HG02981 (cell line): ENCODE results near the gene HS3ST2.
"Not testable (repeated sequence)": the region's sequence is repeated elsewhere in the genome, so short reads cannot be mapped to it uniquely, and the experiment has no call there.

ENCODE experiments used
- ATAC-seq: cut with Tn5 transposase; IDR thresholded peaks from one replicate; pipeline ENCODE4 v1.9.1; 2021; ENCODE audit warnings: mild to moderate bottlenecking, moderate library complexity; ENCODE audit not compliant: unreplicated experiment

Gene HS3ST2

GRCh38 chr16:22874394-22874793, 60.4 kb downstream of the HS3ST2 start:
- ATAC-seq = no peak

DNA sequence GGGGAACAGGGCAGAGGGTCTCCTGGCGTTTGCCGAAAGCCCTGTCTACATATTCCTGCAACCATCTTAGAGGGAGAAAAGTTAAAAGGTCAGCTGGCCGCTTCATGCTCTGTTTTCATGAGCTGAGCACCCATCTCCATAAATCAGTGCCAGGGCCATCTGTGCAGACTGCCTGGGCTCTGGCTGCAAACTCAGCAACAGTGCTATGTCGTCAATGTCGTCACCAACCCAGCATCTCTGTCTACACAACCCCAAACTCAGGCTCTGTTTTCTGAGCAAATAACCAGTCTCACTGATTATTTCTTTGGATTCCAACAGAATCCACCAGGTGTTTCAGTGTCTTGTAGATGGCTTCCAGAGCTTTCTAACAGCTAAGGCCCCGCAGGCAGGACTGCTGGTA, 65.0 kb downstream of the HS3ST2 start:
- ATAC-seq = no peak

DNA sequence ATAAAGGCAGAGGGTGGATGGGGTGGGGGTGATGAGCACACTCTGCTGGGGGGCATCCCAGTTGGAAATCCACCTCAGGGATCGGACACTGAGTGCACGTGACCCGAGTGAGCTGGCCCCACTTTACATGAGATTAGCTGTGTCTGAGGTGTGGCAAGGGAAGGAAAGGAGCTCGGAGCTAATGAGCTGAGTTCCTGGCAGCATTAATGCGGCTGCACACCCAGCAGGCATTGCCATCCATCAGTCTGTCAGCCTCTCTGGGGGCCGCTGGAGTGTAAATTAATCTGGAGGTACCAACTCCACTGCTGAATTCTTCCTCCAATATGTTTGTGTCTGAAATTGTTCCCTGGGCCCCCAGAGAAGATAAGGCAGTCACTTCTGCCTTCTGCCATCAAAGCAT, 65.5 kb downstream of the HS3ST2 start:
- no peak for ATAC-seq

GRCh38 chr16:22882981-22883380, 69.0 kb downstream of the HS3ST2 start:
- no peak for ATAC-seq

DNA sequence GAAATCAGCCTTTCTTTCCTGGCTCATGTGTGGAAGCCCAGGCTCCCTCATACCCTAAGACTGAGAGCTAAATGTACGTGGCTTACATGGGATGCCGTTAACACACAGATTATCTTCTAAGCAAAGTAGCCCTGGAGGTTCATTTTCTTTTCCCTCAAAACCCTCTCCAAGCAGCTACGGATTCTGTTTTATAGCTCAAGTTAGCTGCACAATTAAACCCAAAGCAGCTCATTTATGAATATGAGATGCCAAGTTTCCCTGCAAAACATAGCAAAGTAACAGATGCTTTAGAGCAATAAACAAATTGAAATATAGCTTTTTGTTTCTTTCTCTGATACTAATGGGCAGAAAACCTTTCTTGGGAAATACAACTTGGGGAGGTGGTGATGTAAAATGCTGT, 72.0 kb downstream of the HS3ST2 start:
- no peak for ATAC-seq

DNA sequence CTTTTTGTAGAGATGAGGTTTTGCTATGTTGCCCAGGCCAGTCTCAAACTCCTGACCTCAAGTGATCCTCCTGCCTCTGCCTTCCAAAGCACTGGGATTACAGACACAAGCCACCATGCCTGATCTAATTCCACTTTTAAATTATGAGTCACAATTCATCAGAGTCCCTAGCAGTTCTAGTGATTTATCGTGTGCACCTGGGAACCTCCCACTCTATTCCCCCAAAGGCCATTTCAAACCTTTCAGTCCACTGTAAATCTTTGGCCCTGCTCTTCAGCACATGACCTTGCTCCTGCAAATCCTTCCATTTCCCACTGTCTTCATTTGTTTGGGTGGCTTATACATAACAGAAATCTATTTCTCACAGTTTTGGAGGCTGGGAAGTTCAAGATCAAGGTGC, 73.0 kb downstream of the HS3ST2 start:
- no peak for ATAC-seq

GRCh38 chr16:22887445-22887844, 73.5 kb downstream of the HS3ST2 start:
- no peak for ATAC-seq

GRCh38 chr16:22888791-22889190, 74.8 kb downstream of the HS3ST2 start:
- no peak for ATAC-seq

DNA sequence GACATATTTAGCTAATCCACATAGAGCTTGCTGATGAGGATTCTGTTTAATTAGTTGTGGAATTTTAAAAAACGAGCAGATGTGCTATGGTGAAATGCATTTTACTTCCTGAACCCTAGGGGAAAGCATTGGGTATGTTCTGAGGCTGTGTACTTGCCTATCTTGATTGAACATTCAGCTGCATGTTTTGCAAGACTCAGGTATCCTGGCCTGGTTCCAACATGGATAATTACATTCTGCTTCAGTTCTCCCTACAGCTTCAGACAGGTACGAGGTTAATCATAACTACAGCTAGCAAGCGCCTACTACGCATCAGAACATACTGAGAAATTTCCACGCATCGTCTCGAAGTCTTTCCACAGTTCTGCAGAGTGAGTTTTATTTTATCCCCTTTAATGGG, 77.0 kb downstream of the HS3ST2 start:
- ATAC-seq = no peak

DNA sequence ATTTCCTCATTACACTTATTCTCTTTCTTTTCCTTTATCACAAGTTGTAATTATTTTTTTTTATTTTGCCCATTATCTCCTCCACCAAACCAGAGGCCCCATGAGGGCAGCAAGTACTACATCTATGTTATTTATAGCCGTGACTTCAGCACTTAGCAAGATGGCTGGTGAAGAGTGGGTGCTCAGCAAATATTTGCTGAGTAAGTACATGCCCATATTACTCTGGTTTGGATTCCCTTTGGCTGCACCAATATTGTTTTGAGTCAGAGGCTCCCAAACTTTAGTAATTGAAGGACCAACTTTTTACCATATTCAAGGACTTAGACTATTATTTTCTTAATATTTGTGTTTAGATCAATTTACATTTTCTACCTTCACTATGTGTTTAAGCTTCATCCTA, 83.2 kb downstream of the HS3ST2 start:
- no peak for ATAC-seq

- no peak for ATAC-seq
These were observed 84.2 kb downstream of the HS3ST2 start for GRCh38 chr16:22898131-22898530.

- ATAC-seq = no peak
These were observed 84.9 kb downstream of the HS3ST2 start for GRCh38 chr16:22898874-22899348.

GRCh38 chr16:22899567-22899966, 85.6 kb downstream of the HS3ST2 start:
- not testable (repeated sequence) for ATAC-seq

- ATAC-seq = no peak
These were observed 86.9 kb downstream of the HS3ST2 start for GRCh38 chr16:22900863-22901262.

GRCh38 chr16:22901563-22901962, 87.6 kb downstream of the HS3ST2 start:
- no peak for ATAC-seq

DNA sequence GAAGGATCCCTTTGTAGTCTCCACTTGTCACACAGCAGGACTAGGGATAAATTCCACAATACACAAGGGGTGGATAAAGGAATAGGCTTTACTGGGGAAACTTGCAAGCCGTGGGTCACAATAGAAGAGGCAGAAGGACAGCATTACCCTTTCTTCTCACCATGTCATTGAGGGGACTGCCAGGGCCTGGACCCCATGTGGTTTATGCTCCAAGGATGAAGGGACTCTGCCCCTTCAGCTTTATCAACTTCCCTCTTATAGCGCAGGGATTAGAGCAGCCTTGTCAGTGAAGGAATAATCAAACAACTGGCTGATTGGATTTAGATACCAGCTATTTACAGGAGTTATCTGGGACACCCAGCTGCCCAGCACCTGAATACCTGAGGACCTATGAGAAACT, 89.8 kb downstream of the HS3ST2 start:
- ATAC-seq = no peak

GRCh38 chr16:22912654-22913053, 98.7 kb downstream of the HS3ST2 start:
- no peak for ATAC-seq

DNA sequence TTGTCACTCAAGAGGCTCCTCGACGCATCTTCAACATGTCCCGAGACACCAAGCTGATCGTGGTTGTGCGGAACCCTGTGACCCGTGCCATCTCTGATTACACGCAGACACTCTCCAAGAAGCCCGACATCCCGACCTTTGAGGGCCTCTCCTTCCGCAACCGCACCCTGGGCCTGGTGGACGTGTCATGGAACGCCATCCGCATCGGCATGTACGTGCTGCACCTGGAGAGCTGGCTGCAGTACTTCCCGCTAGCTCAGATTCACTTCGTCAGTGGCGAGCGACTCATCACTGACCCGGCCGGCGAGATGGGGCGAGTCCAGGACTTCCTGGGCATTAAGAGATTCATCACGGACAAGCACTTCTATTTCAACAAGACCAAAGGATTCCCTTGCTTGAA, 101.0 kb downstream of the HS3ST2 start:
- ATAC-seq = no peak

GRCh38 chr16:22923491-22923890, 109.5 kb downstream of the HS3ST2 start:
- ATAC-seq = no peak

- ATAC-seq = no peak
These were observed 110.5 kb downstream of the HS3ST2 start for GRCh38 chr16:22924492-22924891.

GRCh38 chr16:22926105-22926751, 112.3 kb downstream of the HS3ST2 start:
- ATAC-seq = no peak

DNA sequence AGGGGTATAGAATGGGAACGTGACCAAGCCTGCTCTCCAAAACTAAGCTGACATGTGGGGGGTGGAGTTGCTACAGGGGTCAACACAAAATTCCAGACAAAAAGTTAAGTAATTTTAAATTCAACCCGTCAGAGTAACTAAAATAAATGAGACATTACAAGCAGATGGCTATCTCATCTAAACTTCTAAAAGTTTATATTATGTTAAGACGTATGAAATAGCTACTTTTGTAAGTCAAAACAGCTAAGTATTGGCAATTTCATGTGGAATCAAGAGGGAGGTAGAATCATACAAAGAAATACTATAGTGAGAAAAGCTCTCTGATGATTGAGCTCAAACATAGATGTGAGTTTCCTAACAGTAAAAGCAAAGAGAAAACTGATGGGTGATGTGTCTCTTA, 113.3 kb downstream of the HS3ST2 start:
- no peak for ATAC-seq

DNA sequence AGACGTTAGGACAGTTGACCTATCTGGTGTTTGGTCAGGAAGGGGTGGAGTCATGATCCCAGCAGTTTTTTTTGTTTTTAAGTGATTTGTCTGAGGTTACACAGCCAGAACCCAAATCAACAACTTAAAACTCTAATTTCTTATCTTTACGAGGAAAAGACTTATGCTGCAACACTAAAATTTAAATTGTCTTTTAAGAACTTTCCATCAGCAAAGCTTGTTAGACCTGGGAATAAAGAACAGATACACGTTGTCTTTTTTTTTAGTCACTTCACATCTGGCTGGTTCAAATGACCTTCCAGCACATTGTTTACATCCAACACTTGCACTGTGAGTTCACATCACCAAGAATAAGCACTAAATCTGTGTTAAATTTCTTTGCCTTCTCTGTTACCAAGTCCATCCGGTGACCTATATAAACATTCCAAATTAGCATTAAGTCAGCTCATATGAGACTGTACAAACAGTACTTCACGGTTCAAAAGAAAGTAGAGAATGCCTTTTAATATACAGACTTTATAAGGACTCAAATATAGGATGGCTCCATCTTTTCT, 115.0 kb downstream of the HS3ST2 start:
- no peak for ATAC-seq
